Endometrial microvascular endothelial cells (primary cell): Measurements from ENCODE around the gene PROM1. TPM values are rescaled to one million over a fixed set of nuclear protein-coding genes. Genes with fewer than 3 reads are reported as not detected.

ENCODE experiments used
- in situ Hi-C: cut with HindIII; loops from 2 replicates; pipeline ENCODE4 v1.10.0; 2017; ENCODE audit warnings: low sequenced_read_pairs, low pct_unique_long_range_greater_than_20kb; ENCODE audit errors: inconsistent ontology term
- total RNA-seq: library from RNA; depleted of rRNA; stranded (reverse); fragments of >200 nt; gene quantifications from one replicate; pipeline ENCODE4 v1.2.3, GENCODE V29; 2015; ENCODE audit errors: inconsistent ontology term

PROM1 gene
- total RNA-seq, 1 donor from 2014 or later: 0.74 TPM

DNA sequence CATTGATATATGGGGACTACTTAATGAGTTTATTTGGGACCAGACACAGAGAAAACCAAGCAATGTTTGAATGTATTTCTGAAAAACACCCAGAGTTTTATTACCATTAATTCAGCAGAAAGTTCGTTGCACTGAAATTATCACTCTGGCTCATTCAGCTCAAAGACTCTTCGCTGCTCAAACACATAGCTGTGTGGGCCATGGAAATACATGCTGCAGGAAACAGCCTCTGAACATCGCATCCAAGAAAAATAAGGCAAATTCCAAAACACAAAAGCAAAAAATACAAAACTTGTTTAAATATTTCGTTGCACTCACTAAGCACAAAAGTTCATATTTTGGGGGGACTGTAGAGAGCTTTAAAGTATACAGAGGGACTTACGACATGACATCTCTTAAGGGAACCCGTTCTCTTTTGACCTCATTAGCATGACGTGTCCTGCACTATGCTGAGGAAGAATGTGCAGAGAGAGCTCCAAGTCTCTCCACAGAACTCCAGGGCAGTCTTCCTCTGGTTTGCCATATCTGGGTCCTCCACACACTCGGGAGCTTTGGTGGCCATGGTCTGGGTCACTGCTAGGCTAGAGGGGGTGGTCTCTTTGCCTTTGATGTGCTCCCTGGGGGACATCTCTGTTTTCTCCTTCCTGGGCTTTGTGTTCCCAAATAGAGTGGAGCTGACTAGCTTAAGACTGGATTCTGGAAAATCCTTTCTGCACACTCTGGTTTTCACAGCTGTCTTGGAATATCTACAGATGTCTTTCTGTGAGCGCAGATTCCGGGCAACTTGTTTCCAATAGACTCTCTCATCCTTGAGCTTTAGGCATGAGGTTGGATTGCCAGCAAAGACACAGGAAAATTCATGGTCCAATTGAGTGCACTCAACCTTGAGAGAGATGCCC is 148.1 kb downstream of the PROM1 start:
- in situ Hi-C loops: no loop called here

GRCh38 chr4:15934259-15934658 is 149.6 kb downstream of the PROM1 start:
- in situ Hi-C loops: no loop called here

- in situ Hi-C loops: no loop called here
Measured at GRCh38 chr4:15931451-15932210, 152.2 kb downstream of the PROM1 start.

DNA sequence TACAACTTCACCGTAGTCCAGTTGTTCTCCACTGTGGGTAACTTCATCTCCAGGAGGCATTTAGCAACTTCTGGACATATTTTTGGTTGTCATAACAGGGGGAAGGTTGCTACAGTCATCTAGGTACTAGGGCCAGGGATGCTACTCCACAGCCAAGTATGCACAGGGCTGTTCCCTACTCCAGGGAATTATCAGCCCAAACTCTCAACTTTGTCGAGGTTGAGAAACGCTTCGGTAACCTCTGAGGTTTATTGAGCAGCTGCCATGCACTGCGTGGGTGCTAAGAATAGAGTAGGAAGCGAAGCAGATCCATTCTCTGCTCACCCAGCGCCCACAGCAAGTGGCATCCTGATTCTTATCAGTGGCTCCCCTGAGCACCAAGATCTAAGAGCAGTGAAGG is 153.5 kb downstream of the PROM1 start:
- in situ Hi-C loops: no loop called here

GRCh38 chr4:15929540-15929939 is 154.3 kb downstream of the PROM1 start:
- in situ Hi-C loops: no loop called here

DNA sequence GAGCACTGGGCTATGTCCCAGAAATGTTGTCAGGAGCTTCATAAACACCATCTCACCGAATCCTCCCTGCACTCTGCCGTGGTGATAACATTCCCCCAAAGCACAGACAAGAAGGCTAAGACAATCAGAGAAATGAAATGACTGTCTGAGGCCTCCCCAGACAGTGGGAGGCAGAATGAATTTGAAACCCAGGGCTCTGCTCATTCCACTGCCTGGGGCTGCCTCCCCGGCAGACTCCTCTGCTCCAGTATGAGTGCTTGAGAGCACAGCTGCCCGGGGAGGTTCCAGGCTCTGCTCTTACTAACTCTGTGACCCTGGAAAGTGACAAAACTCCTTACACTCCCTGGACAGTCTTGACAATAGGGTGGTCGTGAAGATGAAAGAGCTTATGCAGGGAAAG is 154.9 kb downstream of the PROM1 start:
- in situ Hi-C loops: no loop called here

DNA sequence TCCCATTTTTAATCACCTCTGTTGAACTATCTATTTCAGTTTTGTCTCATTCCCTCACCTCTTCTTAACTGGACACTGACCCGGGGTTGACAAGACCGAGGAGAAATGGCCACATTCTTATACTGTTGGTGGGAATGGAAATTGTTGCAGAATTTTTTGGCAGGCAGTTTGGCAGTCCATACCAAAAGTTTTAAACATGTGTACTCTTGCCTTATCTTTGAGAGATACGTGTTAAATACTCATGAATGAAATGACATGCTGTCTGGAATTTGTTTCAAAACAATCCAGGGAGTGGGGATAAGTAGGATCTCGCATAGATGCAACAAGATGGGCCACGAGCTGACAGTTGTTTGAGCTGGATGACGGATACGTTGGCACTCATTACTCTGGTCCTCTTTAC is 157.3 kb downstream of the PROM1 start:
- in situ Hi-C loops: no loop called here

GRCh38 chr4:15925830-15926229 is 158.0 kb downstream of the PROM1 start:
- in situ Hi-C loops: no loop called here

DNA sequence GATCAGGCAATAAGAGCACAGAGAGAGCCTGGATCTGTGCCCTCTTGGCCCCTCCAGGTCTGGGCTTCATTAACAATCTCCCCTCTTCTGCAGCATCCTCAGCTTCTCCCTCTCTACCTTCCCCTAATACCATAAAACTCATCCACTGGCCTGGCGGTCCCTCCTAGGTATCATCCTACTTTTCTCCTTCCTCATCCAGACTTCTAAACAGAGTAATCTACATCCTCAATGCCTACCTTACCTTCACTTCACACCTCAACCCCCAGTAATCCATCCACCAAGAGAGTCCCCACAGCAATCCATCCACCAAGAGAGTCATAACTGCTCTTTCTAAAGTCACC is 162.3 kb downstream of the PROM1 start:
- in situ Hi-C loops: no loop called here

- in situ Hi-C loops: no loop called here
Measured at GRCh38 chr4:15920723-15921591, 162.9 kb downstream of the PROM1 start.

DNA sequence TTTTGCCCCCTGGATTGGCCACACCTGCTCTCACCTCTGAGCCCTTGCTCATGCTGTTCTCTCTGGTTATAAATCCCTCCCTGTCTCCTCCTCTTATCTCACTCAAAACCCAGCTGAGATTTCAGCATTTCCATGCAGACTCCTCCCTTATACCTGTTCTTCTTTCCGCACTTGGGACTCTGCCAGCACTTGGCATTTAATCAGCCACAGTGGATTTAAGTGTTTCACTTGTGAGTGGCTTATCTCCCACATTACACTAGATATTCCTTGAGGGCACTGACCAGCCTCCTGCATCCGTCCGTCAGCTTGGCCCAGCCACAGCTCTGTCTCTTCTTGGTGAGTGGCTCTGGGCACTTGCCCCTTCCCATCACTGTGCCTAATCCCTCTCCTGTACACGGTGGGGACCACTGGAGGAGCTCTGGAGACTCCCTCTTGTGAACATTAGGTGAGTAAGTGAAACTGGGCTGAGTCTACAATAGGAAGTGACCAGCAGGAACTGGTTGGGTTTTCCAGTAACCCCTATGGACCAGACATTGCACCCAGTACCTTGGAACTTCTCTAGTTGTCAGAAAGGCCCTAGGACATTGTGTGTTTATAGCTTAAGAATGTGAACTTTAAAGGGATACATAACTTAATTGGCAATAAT is 165.2 kb downstream of the PROM1 start:
- in situ Hi-C loops: no loop called here

Other genes starting within 250 kb of the PROM1 start
- not detected for gene FGFBP1, start 145.3 kb downstream of the PROM1 start, total RNA-seq
- not detected for gene FGFBP2, start 120.8 kb downstream of the PROM1 start, total RNA-seq
- 8.9 TPM for gene TAPT1, start 142.4 kb upstream of the PROM1 start, total RNA-seq